SK-N-SH treated with all-trans-retinoic acid at 6 μM for 48 hours (cell line): ENCODE results near the gene CHPF2.

ENCODE experiments used
- OSR1 ChIP-seq: fragments of 250-450 bp; sonication (Bioruptor Pico); IDR thresholded peaks from 2 replicates; pipeline ENCODE4 v1.8.0; 2022; ENCODE audit warnings: moderate library complexity, mild to moderate bottlenecking, inconsistent platforms
- POU6F1 ChIP-seq: fragments of 250-450 bp; sonication (Bioruptor Pico); IDR thresholded peaks from 2 replicates; pipeline ENCODE4 v1.8.0; 2021; ENCODE audit warnings: low read depth, mild to moderate bottlenecking, moderate library complexity, borderline replicate concordance
- PPARA ChIP-seq: fragments of 250-450 bp; sonication (Bioruptor Pico); IDR thresholded peaks from 2 replicates; pipeline ENCODE4 v1.5.0; 2020; ENCODE audit warnings: mild to moderate bottlenecking, borderline replicate concordance
- RARB ChIP-seq: fragments of 250-450 bp; sonication (Bioruptor Pico); IDR thresholded peaks from 2 replicates; pipeline ENCODE4 v1.8.0; 2021; ENCODE audit warnings: mild to moderate bottlenecking, moderate library complexity
- TCF4 ChIP-seq: fragments of 250-450 bp; sonication (Bioruptor Pico); IDR thresholded peaks from 2 replicates; pipeline ENCODE4 v1.8.0; 2021; ENCODE audit warnings: mild to moderate bottlenecking, moderate library complexity, borderline replicate concordance
- TOX ChIP-seq: fragments of 250-450 bp; sonication (Bioruptor Pico); IDR thresholded peaks from 2 replicates; pipeline ENCODE4 v1.8.0; 2021; ENCODE audit warnings: mild to moderate bottlenecking, moderate library complexity, borderline replicate concordance
- TSHZ2 ChIP-seq: fragments of 250-450 bp; sonication (Bioruptor Pico); IDR thresholded peaks from 2 replicates; pipeline ENCODE4 v1.5.0; 2020; ENCODE audit warnings: mild to moderate bottlenecking, moderate library complexity
- TF ChIP-seq, protein P1 (sequence below): fragments of 250-450 bp; sonication (Bioruptor Pico); IDR thresholded peaks from 2 replicates; pipeline ENCODE4 v1.8.0; 2020; ENCODE audit warnings: mild to moderate bottlenecking, moderate library complexity, borderline replicate concordance

- TF ChIP-seq POU6F1 (CRISPR knock-in tag), result no peak
- TF ChIP-seq, protein P1, sequence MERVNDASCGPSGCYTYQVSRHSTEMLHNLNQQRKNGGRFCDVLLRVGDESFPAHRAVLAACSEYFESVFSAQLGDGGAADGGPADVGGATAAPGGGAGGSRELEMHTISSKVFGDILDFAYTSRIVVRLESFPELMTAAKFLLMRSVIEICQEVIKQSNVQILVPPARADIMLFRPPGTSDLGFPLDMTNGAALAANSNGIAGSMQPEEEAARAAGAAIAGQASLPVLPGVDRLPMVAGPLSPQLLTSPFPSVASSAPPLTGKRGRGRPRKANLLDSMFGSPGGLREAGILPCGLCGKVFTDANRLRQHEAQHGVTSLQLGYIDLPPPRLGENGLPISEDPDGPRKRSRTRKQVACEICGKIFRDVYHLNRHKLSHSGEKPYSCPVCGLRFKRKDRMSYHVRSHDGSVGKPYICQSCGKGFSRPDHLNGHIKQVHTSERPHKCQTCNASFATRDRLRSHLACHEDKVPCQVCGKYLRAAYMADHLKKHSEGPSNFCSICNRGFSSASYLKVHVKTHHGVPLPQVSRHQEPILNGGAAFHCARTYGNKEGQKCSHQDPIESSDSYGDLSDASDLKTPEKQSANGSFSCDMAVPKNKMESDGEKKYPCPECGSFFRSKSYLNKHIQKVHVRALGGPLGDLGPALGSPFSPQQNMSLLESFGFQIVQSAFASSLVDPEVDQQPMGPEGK (CRISPR knock-in tag), result no peak
- no peak for TF ChIP-seq OSR1
- no peak for TF ChIP-seq RARB
- no peak for TF ChIP-seq TOX
- TF ChIP-seq TCF4, result no peak
- no peak for TF ChIP-seq PPARA
- no peak for TF ChIP-seq TSHZ2 (CRISPR knock-in tag)
Observed at GRCh38 chr7:151235091-151235787, 3.0 kb downstream of the CHPF2 start.
